ENCODE results near the gene ZNF606. TPM values are rescaled to one million over a fixed set of nuclear protein-coding genes. Genes with fewer than 3 reads are reported as not detected.

ZNF606 gene
- 5.8 TPM for polyA plus RNA-seq (2013, experiment 1 of 2; ENCODE audit: insufficient read length)
- polyA plus RNA-seq (2013, experiment 2 of 2; ENCODE audit: insufficient read length) = 5.6 TPM

DNA sequence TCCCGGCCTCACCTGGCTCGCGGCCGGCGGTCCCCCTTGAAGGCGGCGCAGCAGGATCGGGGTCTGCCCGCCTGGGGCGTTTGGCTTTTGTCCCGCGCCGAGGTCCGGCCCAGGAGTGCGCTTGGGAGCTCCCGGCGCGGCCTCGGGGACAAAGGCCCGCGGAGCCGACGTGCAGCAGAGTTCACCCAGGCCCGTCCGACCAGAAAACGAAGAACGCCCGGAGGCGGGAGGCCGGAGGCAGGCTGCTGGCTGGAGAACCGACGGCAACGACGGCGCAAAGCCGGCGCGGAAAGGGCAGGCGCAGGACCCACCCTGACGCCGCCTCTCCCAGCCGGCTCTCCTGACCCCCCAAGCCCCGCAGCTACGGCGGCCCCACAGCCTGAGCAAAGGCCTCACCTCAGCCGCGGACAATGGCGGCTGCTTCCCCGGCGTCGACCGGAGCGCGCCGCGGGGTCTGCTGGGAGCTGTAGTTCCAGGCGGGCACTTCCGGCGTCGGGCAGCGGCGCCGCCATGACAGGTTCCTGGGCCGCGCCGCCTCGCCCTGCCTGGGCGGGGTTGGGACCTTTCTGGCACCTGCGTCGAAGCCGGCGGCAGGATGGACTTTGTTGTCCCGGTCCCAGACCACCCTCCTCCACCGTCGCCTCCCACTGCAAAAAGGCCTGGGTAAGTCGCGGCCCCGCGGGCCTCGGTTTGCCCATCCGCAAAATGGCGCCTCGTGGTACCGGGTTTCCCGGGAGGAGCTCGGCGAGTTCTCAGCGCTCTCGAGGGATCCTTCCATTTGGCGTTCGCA, at the start of gene ZNF606:
Gene ZNF606 (minus strand): TSS at position 437 of the 790 bp plus-strand sequence. CDS start 1,501 bp downstream, outside the sequence.
- peak; percentile 88 for DNase-seq

DNA sequence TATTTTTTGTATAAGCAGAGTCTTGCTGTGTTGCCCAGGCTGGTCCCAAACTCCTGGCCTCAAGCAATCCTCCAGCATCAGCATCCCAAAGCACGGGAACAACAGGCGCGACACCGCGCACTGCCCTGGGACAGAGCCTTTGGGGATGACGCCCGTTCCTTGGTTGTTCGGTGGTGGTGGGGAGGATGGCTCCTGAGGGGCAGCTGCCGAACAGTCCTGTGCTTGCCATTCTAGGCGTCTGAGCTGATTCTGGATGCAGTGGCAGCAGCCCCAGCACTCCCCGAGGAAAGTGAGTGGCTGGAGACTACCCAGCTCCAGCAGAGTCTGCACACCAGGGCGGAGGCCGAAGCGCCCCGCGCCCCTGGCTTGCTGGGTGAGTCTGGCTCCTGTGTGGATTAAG, 49.6 kb upstream of the ZNF606 start:
- DNase-seq = no peak

DNA sequence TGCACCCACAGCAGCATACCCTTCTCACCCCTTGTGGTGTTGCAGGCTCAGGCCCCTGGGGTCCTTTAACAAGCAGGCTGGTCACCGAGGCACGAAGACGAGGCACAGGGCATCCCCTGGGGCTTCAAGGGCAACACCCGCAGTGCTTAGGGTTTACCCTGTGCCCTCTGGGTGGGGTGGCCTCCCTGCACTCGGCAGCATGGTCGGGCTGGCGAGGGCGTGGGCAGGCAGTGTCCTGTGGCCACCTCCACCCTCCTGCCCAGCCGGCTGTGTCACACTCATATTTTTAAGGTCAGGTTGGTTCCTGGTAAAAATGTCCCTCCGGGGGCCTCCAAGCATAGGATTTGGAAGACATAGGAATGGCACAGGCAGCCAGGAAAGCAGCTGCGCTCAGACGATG, 45.1 kb upstream of the ZNF606 start:
- DNase-seq = no peak

DNA sequence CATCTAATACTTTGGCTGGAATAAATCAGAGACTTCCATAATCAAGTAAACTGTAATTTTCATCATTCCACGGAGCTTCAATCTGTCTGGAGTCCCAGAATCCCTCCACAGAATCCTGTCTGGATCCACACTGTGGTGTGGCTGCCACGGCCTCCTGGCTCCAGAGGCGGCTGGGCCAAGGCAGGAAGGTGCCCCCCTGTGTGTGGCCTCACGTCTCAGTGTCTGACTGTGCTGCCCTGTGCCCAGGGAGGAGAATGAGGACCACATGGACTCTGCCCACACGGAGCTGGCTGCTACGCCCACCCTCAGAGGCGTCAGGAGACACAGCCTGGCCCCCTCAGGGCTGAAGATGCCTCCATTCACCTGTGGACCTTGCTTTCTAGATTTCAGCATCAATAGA, 44.2 kb upstream of the ZNF606 start:
- DNase-seq = no peak

DNA sequence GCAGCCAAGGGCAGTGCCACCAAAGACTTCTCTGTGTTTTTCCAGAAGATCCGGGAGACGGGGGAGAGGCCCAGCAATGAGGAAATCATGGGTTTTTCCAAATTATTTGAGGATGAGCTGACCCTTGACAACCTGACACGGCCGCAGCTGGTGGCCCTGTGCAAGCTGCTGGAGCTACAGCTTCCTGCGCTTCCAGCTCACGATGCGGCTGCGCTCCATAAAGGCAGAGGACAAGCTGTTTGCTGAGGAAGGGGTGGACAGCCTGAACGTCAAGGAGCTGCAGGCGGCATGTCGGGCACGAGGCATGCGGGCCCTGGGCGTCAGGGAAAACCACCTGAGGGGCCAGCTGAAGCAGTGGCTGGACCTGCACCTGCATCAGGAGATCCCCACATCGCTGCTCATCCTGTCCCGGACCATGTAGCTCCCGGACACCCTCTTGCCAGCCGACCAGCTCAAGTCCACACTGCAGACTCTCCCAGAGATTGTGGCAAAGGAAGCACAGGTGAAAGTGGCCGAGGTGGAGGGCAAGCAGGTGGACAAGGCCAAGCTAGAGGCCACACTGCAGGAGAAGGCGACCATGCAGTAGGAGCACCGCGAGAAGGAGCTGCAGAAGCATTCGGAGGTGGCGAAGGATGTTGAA, 42.9 kb upstream of the ZNF606 start:
- no peak for DNase-seq

DNA sequence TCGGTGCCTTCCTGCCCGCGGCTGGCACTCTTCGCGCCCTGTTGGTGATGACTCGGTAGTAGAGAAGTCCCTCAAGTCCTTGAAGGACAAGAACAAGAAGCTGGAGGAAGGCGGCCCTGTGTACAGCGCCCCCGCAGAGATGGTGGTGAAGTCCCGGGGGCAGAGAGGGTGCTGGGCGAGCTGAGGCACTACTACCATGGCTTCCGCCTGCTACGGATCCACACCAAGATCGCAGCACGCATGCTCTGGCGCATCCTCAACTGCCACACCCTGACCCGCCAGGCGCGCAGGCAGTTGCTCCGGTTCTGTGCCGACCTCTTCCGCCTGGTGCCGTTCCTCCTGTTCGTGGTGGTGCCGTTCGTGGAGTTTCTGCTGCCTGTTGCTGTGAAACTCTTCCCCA, 42.3 kb upstream of the ZNF606 start:
- no peak for DNase-seq

DNA sequence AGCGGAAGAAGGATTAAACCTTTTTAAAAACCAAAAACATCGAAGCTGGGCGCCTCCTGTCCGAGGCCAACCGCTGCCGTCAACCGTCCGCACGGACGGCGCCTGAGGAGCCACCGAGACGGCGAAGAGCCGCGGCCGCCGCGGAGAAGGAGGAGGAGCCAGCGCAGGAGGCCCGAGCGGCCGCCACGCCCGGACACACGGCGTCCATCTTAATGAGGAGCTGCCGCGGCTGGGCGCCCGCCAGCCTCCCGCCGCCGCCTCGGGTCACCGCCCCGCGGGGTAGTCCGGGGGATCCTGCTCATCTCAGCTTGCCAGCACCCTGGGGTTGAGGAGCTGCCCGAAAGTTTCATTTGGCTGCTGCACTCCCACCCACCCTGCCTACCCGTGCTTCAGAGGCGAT, 41.8 kb upstream of the ZNF606 start:
- no peak for DNase-seq

DNA sequence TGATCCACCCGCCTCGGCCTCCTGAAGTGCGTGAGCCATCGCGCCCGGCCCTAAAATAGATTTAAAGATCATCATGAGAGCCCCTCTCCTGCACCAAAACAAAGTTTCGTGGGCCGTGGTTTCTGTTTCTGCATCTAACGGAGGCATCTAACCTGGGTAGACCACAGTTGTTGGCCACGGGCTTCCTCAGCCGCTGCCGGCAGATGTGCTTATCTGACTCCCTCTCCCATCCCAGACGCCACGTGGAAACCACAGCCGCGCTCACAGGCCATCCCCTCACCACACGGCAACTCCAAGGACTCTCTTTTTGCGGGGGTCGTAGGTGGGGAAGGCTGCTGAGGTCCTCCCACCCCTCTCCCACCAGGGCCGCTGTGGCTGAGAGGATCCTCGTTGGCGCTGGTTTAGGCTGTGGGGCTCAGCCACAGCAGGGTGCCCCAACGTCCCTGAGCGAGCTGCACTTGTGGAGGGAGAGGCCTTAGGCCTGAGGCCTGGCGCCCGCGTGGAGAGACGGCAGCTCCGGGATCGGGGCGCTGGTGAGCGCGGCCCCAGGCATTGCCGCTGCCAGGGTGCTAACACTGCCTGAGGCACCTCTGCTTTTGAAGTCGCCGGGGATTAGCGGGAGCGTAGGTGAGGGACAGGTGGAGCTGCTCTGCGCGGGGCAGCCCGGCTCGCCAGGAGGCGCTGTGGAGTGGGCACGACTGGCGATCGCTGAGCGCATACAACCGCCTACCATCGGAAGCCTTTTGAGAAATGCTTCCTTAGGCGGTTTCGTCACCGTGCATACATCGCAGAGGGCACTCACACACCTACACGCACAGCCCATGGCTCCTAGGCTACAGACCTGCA, 40.1 kb upstream of the ZNF606 start:
- DNase-seq = no peak

DNA sequence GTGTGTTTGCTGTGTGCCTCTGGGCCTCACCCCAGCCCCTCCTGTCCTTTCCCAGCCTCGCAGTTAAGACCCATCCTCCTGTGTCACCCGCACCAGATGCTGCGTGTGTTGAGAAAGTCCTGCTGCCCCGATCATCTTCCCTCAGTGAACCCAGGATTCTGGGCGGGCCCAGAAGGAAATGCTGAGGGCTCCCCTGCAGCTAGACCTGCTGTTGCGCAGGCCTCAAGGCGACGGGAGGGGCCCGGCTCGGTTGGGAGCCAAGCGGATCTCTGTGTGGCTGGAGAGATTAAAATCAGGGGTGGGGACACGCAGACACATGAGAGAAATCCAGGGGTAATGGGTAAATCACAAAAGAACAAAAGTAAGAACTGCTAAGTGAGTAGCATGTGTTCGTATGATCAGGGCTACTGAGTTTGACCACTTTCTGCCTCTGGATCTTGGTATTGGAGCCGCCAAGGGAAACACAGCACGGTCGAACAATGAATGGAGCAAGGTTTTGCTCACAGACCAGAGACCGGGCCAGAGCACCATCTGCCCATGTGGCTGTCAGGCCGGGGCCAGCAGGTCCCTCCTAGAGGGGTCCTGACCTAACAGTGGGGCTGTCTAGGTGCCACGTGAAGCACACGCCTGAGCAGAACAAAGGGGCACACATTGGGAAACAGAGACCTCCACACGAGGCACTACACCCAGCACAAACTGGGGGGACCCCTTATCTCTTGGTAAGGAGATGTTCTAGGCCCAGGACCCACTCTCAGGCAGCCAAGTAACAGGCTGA, 38.3 kb upstream of the ZNF606 start:
- DNase-seq = no peak

DNA sequence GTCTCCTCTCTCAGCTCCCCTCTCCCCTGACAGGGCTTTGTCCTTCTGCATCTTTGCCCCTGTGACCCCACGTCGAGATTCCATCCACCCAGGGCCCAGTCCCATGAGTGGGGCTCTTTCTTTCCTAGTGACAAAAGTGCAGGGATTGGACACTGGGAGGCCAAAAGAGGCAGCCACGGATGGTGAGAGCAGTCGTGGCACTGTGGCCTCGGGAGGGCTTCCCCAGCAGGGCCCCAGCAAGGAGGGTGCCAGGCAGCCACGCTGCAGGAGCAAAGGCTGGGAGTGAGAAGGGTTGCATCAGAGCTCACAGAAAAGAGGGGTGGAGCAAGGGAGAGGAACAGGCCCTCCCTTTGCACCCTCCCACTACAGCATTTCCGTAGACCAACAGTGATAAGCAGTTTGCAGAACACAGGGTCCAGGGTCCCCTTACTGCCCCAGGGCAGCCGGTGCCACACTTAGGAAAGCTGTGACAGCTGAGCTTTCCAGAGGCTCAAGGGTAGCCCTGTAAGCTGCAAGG, 36.1 kb upstream of the ZNF606 start:
- no peak for DNase-seq

DNA sequence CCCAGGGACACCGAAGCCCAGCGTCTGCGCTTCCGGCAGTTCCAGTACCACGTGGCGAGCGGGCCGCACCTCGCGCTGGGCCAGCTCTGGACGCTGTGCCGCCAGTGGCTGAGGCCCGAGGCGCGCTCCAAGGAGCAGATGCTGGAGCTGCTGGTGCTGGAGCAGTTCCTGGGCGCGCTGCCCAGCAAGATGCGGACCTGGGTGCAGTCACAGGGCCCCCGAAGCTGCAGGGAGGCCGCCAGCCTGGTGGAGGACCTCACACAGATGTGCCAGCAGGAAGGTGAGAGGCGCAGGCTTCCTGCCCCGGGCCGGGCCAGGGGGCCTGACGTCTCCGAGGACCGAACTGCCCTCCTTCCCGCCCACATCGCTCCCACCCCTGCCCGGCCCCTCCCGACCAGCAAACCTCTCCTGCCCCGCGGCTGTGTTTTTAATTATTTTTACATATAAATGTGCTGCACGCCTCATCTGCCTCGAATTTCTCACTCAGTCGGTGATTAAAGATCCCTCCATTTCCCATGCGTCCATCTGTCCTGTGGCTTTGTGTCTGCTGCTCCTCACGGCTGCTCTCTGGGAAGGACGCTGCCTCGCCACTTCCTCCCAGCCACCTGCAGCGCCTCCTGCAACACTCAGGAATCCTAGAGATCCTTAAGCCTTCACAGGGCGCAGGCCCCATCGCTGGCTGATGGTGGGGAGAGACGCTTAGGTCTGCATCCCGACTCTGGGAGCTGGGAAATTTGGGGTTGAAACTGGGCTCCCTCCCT, 35.5 kb upstream of the ZNF606 start:
- DNase-seq = no peak

DNA sequence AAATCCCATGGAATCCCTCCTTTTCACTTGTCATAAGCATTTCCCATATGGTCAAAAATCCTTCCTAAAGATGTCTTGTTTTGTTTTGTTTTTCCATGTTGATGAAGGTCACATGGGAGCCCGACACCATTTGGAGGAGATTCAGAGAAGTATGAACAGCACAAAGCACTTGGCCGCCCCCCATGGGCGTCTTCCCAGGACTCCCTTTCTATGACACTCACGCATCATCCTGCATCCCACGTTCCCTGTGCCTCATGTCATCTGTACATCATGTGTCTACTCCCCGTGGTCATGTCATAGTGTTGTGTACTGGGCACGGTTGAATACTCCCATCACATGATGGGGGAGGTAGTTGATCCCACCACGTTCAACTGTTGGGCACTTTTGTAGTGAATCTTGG, 33.2 kb upstream of the ZNF606 start:
- DNase-seq = no peak

DNA sequence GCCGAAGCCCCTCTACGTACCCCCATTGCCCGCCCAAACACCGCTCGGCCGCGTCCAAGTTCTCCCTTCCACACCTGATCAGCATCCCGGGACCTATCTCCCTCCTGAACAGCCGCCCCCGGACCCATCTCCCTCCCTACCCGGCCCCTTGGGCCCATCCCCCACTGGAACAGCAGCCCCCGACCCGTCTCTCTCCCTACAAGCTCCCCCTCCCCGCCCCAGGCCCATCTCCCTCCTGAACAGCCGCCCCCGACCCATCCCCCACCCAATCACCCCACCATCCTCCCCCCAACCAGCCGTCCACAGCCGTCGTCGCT, 31.8 kb upstream of the ZNF606 start:
- DNase-seq = no peak

DNA sequence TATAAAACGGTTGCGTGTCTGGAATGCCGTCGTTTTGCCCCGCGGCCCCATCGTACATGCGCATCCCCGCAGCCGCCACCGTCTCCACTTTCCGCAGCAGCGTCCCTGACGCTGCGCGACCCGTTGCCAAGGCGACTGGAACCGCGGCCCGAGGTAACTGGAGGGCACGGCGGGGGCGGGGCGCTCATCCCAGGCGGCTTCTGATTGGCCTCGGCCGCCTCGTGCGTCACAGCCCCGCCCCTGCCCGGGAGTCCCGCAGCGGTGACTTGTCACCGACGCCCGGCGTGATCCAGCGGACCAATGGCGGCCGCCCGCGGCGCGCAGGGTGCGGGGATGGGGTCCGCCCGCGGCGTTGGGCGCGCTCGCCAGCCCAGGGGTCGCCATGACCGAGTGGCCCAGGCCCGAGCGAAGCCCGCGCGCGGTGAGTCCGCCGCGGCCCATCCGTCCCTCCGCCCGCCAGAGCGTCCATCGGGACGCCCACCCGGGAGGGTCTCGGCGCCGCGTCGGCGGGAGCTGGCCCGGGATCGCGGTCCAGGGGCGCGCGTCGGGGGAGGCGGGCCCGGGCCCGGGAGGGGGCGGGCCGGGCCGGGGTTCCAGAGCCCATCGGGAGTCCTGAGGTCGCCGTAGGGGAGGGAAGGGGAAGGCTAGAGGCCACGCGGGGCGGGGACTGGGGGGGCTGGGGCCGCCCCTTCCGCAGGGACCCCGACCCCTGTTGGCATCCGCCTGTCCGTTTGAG, 31.3 kb upstream of the ZNF606 start, which contains the start of gene ZSCAN1:
Gene ZSCAN1 (plus strand): TSS at position 285 of the 736 bp plus-strand sequence. CDS start 3,812 bp downstream, outside the sequence.
- peak; percentile 85 for DNase-seq

DNA sequence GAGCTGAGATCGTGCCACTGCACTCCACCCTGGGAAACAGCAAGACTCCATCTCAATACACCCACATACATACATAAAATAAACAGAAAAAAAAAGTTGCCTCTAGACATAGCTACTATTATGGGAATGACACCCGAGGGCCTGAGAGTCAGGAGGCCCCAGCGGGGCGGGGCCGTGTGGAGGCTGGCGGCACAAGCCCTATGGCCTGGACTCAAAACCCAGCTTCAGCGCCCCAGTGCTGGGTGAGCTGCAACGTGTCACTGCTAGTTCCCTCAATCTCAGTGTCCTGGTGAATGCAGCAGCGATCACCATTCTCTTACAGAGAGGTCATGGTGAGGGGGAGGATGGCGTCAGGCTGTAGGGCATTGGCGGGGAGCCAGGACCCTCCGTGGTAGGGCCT, 22.0 kb upstream of the ZNF606 start:
- no peak for DNase-seq

DNA sequence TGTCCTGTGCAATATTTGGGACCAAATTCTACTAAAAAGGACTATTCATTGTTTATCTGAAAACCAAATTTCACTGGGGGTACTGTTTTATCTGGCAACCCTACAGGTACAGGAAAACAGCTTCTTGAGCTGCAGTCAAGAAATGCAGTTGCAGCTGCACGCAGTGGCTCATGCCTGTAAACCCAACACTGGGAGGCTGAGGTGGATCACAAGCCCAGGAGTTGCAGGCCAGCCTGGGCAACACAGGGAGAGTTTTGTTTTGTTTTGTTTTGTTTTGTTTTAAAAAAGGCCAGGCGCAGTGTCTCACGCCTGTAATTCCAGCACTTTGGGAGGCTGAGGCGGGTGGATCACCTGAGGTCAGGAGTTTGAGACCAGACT, 19.7 kb upstream of the ZNF606 start:
- no peak for DNase-seq

DNA sequence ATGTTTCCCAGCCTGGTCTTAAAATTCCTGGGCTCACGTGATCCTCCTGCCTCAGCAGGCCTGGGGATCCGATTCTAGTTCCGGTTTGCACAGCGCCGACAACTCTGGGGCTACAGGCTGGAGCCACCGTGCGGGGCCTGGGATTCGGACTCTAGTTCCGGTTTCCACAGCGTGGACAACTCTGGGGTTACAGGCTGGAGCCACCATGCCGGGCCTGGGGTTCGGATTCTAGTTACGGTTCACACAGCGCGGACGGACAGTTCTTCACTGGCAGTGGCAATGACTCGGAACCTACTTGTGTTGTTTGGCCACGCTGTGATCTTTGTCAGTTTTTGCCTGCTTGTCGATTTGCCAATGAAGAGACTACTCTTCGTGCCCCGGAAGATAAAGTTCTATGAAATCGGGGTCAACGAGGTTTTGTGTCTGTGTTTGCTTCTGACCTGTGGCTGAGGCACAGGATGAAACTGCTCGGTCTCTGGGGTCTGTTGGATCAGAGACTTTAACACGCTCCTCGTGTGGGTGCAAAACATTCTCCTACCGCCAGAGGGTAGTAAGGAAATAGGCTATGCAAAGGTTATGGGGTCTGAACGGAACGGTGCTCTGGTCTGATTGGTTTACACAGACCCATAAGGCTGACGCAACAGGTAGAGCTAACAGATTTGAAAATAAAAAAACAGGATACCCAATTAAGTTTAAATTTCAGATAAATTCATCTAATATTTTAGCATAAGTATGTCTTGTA, 19.1 kb upstream of the ZNF606 start:
- peak; percentile 13 for DNase-seq

DNA sequence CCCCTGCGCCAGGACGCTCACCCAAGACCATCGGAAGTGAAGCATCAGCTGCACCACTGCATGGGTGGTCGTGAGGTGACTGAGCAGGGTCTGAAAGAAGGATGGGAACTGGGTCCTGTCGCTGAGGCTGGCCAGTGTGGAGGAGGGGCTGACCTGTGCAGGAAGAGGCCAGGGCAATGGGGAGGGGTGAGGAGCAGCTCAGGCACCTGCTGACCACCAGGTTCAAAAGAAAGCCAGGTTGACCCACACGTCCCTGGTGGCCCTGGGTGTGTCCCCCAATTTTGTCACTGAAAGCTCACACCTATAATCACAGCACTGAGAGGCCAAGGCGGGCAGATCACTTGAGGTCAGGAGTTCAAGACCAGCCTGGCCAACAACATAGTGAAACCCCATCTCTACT, 17.5 kb upstream of the ZNF606 start:
- no peak for DNase-seq

DNA sequence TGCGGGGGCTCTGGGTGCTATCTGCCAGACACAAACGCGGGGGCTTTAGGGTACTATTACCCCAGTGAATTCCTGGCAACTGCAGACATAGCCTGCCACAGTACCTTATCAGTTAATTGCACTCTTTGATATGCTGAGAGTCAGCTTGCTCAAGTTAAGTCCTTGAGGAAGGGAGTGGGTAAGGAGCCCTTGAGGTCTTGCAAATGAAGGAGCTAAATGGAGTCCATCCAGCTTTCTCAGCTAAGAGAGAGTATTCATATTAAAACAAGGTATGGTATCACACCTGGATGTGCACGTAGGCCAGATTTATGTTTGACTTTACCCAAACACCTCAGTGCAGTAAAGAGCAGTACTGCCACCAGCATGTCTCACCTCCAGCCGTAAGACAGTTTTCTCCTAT, 11.5 kb upstream of the ZNF606 start:
- DNase-seq = no peak

DNA sequence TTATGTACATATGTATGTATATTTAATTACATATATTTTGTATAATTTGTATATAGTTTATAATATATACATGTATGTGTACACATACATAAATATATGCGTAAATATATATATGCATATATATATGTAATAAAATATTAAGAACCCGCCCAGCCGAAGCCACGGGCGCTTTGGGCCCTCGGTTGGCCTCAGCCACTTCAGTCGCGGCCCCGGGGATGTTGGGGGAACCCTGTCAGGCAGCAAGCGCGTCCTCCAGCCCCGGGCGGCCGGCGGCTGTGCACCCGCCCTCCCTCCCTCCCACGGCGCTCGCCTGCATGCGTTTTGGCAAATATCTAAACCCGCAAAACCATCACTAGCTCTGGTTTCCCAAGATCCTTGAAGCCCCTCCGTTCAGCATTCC, 7.9 kb upstream of the ZNF606 start:
- DNase-seq = no peak
